ENCODE results near the gene ABCC1.

ABCC1 gene

GRCh38 chr16:16063683-16064082 lies 114.3 kb downstream of the ABCC1 start:
- Histone ChIP-seq H3K9ac (ENCODE audit: low read depth, low read length) (no peak overlapping the region), H3K9me3 (ENCODE audit: insufficient read depth, low read depth, low read length) (no peaks in the 10 kb centered on the region), H3K4me3 (ENCODE audit: low read length) (no peak overlapping the region), H3K27ac (ENCODE audit: low read length) (no peak overlapping the region), H3K4me1 (ENCODE audit: insufficient read depth, low read length) (no peaks in the 10 kb centered on the region), H3K36me3 (ENCODE audit: insufficient read depth, low read depth, low read length) (peaks cover 55% of the 10 kb centered on the region), H3K27me3 (ENCODE audit: insufficient read depth, low read length) (no peaks in the 10 kb centered on the region)

- H3K9ac ChIP-seq (ENCODE audit: low read depth, low read length): no peak overlapping the region
- no peaks in the 10 kb centered on the region for H3K9me3 ChIP-seq (ENCODE audit: insufficient read depth, low read depth, low read length)
- H3K4me1 ChIP-seq (ENCODE audit: insufficient read depth, low read length): no peaks in the 10 kb centered on the region
- H3K27me3 ChIP-seq (ENCODE audit: insufficient read depth, low read length): no peaks in the 10 kb centered on the region
- peaks cover 56% of the 10 kb centered on the region for H3K36me3 ChIP-seq (ENCODE audit: insufficient read depth, low read depth, low read length)
- H3K4me3 ChIP-seq (ENCODE audit: low read length): no peak overlapping the region
- no peak overlapping the region for H3K27ac ChIP-seq (ENCODE audit: low read length)
These were observed 115.5 kb downstream of the ABCC1 start for GRCh38 chr16:16064874-16065384.

GRCh38 chr16:16067127-16067526 lies 117.7 kb downstream of the ABCC1 start:
- H3K4me1 ChIP-seq (ENCODE audit: insufficient read depth, low read length): no peaks in the 10 kb centered on the region
- H3K9ac ChIP-seq (ENCODE audit: low read depth, low read length): no peak overlapping the region
- no peaks in the 10 kb centered on the region for H3K9me3 ChIP-seq (ENCODE audit: insufficient read depth, low read depth, low read length)
- H3K27ac ChIP-seq (ENCODE audit: low read length): no peak overlapping the region
- H3K4me3 ChIP-seq (ENCODE audit: low read length): no peak overlapping the region
- peaks cover 64% of the 10 kb centered on the region for H3K36me3 ChIP-seq (ENCODE audit: insufficient read depth, low read depth, low read length)
- no peaks in the 10 kb centered on the region for H3K27me3 ChIP-seq (ENCODE audit: insufficient read depth, low read length)

GRCh38 chr16:16071631-16072244 lies 122.3 kb downstream of the ABCC1 start:
- no peak overlapping the region for H3K9ac ChIP-seq (ENCODE audit: low read depth, low read length)
- H3K27me3 ChIP-seq (ENCODE audit: insufficient read depth, low read length): no peaks in the 10 kb centered on the region
- H3K9me3 ChIP-seq (ENCODE audit: insufficient read depth, low read depth, low read length): no peaks in the 10 kb centered on the region
- 0 out of 2 replicates have a peak, but pooled peaks cover 2% of the 10 kb centered on the region for H3K4me1 ChIP-seq (ENCODE audit: insufficient read depth, low read length)
- H3K4me3 ChIP-seq (ENCODE audit: low read length): no peak overlapping the region
- no peak overlapping the region for H3K27ac ChIP-seq (ENCODE audit: low read length)
- peaks cover 82% of the 10 kb centered on the region for H3K36me3 ChIP-seq (ENCODE audit: insufficient read depth, low read depth, low read length)

- Histone ChIP-seq H3K36me3 (ENCODE audit: insufficient read depth, low read depth, low read length) (peaks cover 82% of the 10 kb centered on the region), H3K27ac (ENCODE audit: low read length) (no peak overlapping the region), H3K9ac (ENCODE audit: low read depth, low read length) (no peak overlapping the region), H3K27me3 (ENCODE audit: insufficient read depth, low read length) (no peaks in the 10 kb centered on the region), H3K4me1 (ENCODE audit: insufficient read depth, low read length) (0 out of 2 replicates have a peak, but pooled peaks cover 2% of the 10 kb centered on the region), H3K9me3 (ENCODE audit: insufficient read depth, low read depth, low read length) (no peaks in the 10 kb centered on the region), H3K4me3 (ENCODE audit: low read length) (no peak overlapping the region)
These were observed 123.7 kb downstream of the ABCC1 start for GRCh38 chr16:16073001-16073545.

GRCh38 chr16:16073891-16074881 lies 124.8 kb downstream of the ABCC1 start:
- no peak overlapping the region for H3K4me3 ChIP-seq (ENCODE audit: low read length)
- H3K27ac ChIP-seq (ENCODE audit: low read length): no peak overlapping the region
- no peaks in the 10 kb centered on the region for H3K27me3 ChIP-seq (ENCODE audit: insufficient read depth, low read length)
- H3K9ac ChIP-seq (ENCODE audit: low read depth, low read length): peak overlapping the region; percentile 37; the same call in 1 of the 2 replicates
- H3K9me3 ChIP-seq (ENCODE audit: insufficient read depth, low read depth, low read length): no peaks in the 10 kb centered on the region
- H3K36me3 ChIP-seq (ENCODE audit: insufficient read depth, low read depth, low read length): peaks cover 85% of the 10 kb centered on the region
- H3K4me1 ChIP-seq (ENCODE audit: insufficient read depth, low read length): 0 out of 2 replicates have a peak, but pooled peaks cover 2% of the 10 kb centered on the region

GRCh38 chr16:16075488-16076422 lies 126.3 kb downstream of the ABCC1 start:
- Histone ChIP-seq H3K4me1 (ENCODE audit: insufficient read depth, low read length) (0 out of 2 replicates have a peak, but pooled peaks cover 2% of the 10 kb centered on the region), H3K27me3 (ENCODE audit: insufficient read depth, low read length) (no peaks in the 10 kb centered on the region), H3K36me3 (ENCODE audit: insufficient read depth, low read depth, low read length) (peaks cover 90% of the 10 kb centered on the region), H3K27ac (ENCODE audit: low read length) (no peak overlapping the region), H3K9me3 (ENCODE audit: insufficient read depth, low read depth, low read length) (no peaks in the 10 kb centered on the region), H3K4me3 (ENCODE audit: low read length) (no peak overlapping the region), H3K9ac (ENCODE audit: low read depth, low read length) (no peak overlapping the region; the same call in 1 of the 2 replicates)

- H3K27ac ChIP-seq (ENCODE audit: low read length): no peak overlapping the region
- H3K9ac ChIP-seq (ENCODE audit: low read depth, low read length): no peak overlapping the region
- H3K4me1 ChIP-seq (ENCODE audit: insufficient read depth, low read length): 0 out of 2 replicates have a peak, but pooled peaks cover 2% of the 10 kb centered on the region
- peaks cover 93% of the 10 kb centered on the region for H3K36me3 ChIP-seq (ENCODE audit: insufficient read depth, low read depth, low read length)
- H3K4me3 ChIP-seq (ENCODE audit: low read length): no peak overlapping the region
- no peaks in the 10 kb centered on the region for H3K27me3 ChIP-seq (ENCODE audit: insufficient read depth, low read length)
- no peaks in the 10 kb centered on the region for H3K9me3 ChIP-seq (ENCODE audit: insufficient read depth, low read depth, low read length)
These were observed 127.0 kb downstream of the ABCC1 start for GRCh38 chr16:16076423-16076813.

GRCh38 chr16:16080465-16081065 lies 131.1 kb downstream of the ABCC1 start:
- no peak overlapping the region for H3K4me3 ChIP-seq (ENCODE audit: low read length)
- no peaks in the 10 kb centered on the region for H3K4me1 ChIP-seq (ENCODE audit: insufficient read depth, low read length)
- peaks cover 92% of the 10 kb centered on the region for H3K36me3 ChIP-seq (ENCODE audit: insufficient read depth, low read depth, low read length)
- no peaks in the 10 kb centered on the region for H3K27me3 ChIP-seq (ENCODE audit: insufficient read depth, low read length)
- H3K9me3 ChIP-seq (ENCODE audit: insufficient read depth, low read depth, low read length): peaks cover 8% of the 10 kb centered on the region; the same call in 1 of the 2 replicates
- no peak overlapping the region for H3K27ac ChIP-seq (ENCODE audit: low read length)
- no peak overlapping the region for H3K9ac ChIP-seq (ENCODE audit: low read depth, low read length)

- H3K9me3 ChIP-seq (ENCODE audit: insufficient read depth, low read depth, low read length): peaks cover 8% of the 10 kb centered on the region; the same call in 1 of the 2 replicates
- no peak overlapping the region for H3K4me3 ChIP-seq (ENCODE audit: low read length)
- H3K4me1 ChIP-seq (ENCODE audit: insufficient read depth, low read length): no peaks in the 10 kb centered on the region
- no peak overlapping the region for H3K9ac ChIP-seq (ENCODE audit: low read depth, low read length)
- no peak overlapping the region for H3K27ac ChIP-seq (ENCODE audit: low read length)
- peaks cover 92% of the 10 kb centered on the region for H3K36me3 ChIP-seq (ENCODE audit: insufficient read depth, low read depth, low read length)
- H3K27me3 ChIP-seq (ENCODE audit: insufficient read depth, low read length): no peaks in the 10 kb centered on the region
These were observed 131.7 kb downstream of the ABCC1 start for GRCh38 chr16:16081141-16081540.

Measured in iPS-20b (cell line).